NCI-H82 treated with DMSO at 0.1 percent for 48 hours (cell line): ENCODE measurements around the gene NEURL3.
"Not testable (repeated sequence)": the region's sequence is repeated elsewhere in the genome, so short reads cannot be mapped to it uniquely, and the experiment has no call there.

ENCODE experiments used
- DNase-seq: peaks from one replicate; lab custom pipeline; 2025; ENCODE audit not compliant: unreplicated experiment; lab: John Stamatoyannopoulos, UW

Gene NEURL3

GRCh38 chr2:96486696-96487095 is 18.5 kb downstream of the NEURL3 start:
- no peak for DNase-seq

- no peak for DNase-seq
Measured at GRCh38 chr2:96485751-96486651, 19.2 kb downstream of the NEURL3 start.

GRCh38 chr2:96485350-96485749 is 19.8 kb downstream of the NEURL3 start:
- DNase-seq = no peak

- no peak for DNase-seq
Measured at GRCh38 chr2:96484091-96484490, 21.1 kb downstream of the NEURL3 start.

GRCh38 chr2:96477458-96477857 is 27.7 kb downstream of the NEURL3 start:
- no peak for DNase-seq

- DNase-seq = no peak
Measured at GRCh38 chr2:96471772-96472171, 33.4 kb downstream of the NEURL3 start.

- no peak for DNase-seq
Measured at GRCh38 chr2:96470636-96471035, 34.5 kb downstream of the NEURL3 start.

GRCh38 chr2:96470109-96470508 is 35.0 kb downstream of the NEURL3 start:
- no peak for DNase-seq

- DNase-seq = no peak
Measured at GRCh38 chr2:96468904-96469303, 36.3 kb downstream of the NEURL3 start.

GRCh38 chr2:96464651-96465050 is 40.5 kb downstream of the NEURL3 start:
- no peak for DNase-seq

GRCh38 chr2:96464061-96464460 is 41.1 kb downstream of the NEURL3 start:
- no peak for DNase-seq

GRCh38 chr2:96463119-96463518 is 42.0 kb downstream of the NEURL3 start:
- DNase-seq = no peak

GRCh38 chr2:96461616-96462015 is 43.5 kb downstream of the NEURL3 start:
- not testable (repeated sequence) for DNase-seq

- DNase-seq = no peak
Measured at GRCh38 chr2:96452053-96452452, 53.1 kb downstream of the NEURL3 start.

GRCh38 chr2:96449637-96450036 is 55.5 kb downstream of the NEURL3 start:
- no peak for DNase-seq

- DNase-seq = no peak
Measured at GRCh38 chr2:96449174-96449573, 56.0 kb downstream of the NEURL3 start.

- no peak for DNase-seq
Measured at GRCh38 chr2:96447726-96448125, 57.4 kb downstream of the NEURL3 start.
